KBM-7 (cell line): ENCODE results near the gene RMDN2.
A peak's percentile ranks its signal among the peaks of the same experiment; 100 is the strongest.
"Not testable (repeated sequence)": the region's sequence is repeated elsewhere in the genome, so short reads cannot be mapped to it uniquely, and the experiment has no call there.

Experiments
- DNase-seq: peaks from one replicate; pipeline ENCODE4 v3.0.0-alpha.2; 2015
- in situ Hi-C: fragments of 300-500 bp; cut with MboI; formaldehyde crosslinking; loops from 2 replicates; pipeline ENCODE4 v1.14.3; 2020; ENCODE audit warnings: low sequenced_read_pairs, low pct_unique_long_range_greater_than_20kb, mixed read lengths

The RMDN2 gene

GRCh38 chr2:37923308-37924055 is 1.6 kb upstream of the RMDN2 start:
- no peak for DNase-seq
- in situ Hi-C loops: no loop called here

- DNase-seq: no peak
- in situ Hi-C loops: no loop called here
Measured at GRCh38 chr2:37926635-37927034, 1.5 kb downstream of the RMDN2 start.

DNA sequence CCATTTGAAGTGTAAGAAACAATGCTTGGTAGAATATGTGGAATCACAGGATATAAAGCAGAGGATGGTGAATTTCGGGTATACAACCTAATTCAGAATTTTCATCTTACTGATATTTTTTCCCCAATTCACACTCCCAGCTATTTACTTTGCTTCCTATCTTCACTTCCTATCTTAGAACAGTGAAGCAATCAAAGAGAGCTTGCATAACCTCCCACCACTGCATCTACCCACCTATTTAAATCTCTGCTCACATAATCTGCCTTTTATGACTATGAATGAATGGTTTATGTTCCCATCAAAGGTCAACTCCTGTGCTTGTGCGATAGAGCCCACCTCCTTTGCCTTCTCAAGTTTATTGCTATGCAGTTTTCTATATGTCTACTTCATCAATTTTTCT is 3.3 kb downstream of the RMDN2 start:
- in situ Hi-C loops: no loop called here
- DNase-seq: no peak

GRCh38 chr2:37930392-37930791 is 5.3 kb downstream of the RMDN2 start:
- in situ Hi-C loops: not testable (repeated sequence)

DNA sequence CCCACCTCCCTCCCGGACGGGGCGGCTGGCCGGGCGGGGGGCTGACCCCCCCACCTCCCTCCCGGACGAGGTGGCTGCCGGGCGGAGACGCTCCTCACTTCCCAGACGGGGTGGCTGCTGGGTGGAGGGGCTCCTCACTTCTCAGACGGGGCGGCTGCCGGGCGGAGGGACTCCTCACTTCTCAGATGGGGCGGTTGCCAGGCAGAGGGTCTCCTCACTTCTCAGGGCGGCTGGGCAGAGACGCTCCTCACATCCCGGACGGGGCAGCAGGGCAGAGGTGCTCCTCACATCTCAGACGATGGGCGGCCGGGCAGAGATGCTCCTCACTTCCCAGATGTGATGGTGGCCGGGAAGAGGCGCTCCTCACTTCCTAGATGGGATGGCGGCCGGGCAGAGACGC is 7.8 kb downstream of the RMDN2 start:
- DNase-seq, in situ Hi-C loops: not testable (repeated sequence)

More at GRCh38 chr2:37930392-37930791, 5.3 kb downstream of the RMDN2 start:
- not testable (repeated sequence) for DNase-seq

GRCh38 chr2:37934591-37935513 is 9.8 kb downstream of the RMDN2 start:
- no peak for DNase-seq
- in situ Hi-C loops: no loop called here

DNA sequence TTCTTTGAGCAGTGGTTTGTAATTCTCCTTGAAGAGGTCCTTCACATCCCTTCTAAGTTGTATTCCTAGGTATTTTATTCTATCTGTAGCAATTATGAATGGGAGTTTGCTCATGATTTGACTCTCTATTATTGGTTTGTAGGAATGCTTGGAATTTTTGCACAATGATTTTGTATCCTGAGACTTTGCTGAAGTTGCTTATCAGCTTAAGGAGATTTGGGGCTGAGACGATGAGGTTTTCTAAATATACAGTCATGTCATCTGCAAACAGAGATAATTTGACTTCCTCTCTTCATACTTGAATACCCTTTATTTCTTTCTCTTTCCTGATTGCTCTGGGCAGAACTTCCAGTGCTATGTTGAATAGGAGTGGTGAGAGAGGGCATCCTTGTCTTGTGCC is 12.5 kb downstream of the RMDN2 start:
- peak; percentile 42 for DNase-seq
- in situ Hi-C loops: not testable (repeated sequence)

DNA sequence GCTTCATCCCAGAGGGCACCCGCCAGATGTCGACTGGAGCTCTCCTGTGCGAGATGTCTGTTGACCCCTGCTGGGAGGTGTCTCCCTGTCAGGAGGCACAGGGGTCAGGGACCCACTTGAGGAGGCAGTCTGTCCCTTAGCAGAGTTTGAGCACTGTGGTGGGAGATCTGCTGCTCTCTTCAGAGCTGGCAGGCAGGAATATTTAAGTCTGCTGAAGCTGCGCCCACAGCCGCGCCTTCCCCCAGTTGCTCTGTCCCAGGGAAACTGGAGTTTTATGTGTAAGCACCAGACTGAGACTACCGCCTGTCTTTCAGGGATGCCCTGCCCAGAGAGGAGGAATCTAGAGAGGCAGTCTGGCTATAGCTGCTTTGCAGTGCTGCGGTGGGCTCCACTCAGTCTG is 16.2 kb downstream of the RMDN2 start:
- in situ Hi-C loops: not testable (repeated sequence)

GRCh38 chr2:37944268-37944667 is 19.2 kb downstream of the RMDN2 start:
- in situ Hi-C loops: no loop called here
- DNase-seq: no peak

More for the DNA sequence above, 16.2 kb downstream of the RMDN2 start:
- not testable (repeated sequence) for DNase-seq

DNA sequence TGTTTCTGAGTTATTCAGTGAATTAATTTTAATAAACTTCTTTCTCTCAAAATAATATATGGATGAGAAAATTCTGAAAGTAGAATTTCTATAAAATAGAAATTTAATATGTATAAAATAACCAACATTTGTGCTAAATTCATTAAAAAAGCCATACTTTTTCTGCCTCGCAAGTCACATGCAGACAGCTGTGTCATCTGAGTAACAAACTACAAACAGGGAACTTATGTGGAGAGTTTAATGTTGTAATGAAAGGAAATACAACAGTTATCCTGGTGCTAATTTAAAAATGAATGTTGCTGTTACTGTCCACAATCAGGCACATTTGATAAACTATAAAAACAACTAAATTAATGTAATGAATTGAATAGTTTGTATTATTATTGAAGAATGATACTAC is 22.2 kb downstream of the RMDN2 start:
- in situ Hi-C loops: no loop called here
- no peak for DNase-seq

DNA sequence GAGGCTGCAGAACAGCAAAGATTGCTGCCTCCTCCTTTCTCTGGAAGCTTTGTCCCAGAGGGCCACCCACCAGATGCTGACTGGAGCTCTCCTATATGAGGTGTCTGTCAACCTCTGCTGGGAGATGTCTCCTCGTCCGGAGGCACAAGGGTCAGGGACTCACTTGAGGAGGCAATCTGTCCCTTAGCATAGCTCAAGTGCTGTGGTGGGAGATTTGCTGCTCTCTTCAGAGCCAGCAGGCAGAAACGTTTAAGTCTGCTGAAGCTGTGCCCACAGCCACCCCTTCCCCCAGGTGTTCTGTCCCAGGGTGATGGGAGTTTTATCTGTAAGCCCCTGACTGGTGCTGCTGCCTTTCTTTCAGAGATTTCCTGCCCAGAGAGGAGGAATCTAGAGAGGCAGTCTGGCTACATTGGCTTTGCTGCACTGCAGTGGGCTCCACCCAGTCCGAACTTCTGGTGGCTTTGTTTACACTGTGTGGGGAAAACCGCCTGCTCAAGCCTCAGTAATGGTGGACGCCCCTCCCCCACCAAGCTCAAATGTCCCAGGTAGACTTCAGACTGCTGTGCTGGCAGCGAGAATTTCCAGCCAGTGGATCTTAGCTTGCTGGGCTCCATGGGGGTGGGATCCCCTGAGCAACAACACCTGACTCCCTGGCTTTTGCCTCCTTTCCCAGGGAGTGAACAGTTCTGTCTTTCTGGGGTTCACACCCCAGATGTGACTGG is 37.1 kb downstream of the RMDN2 start:
- DNase-seq, in situ Hi-C loops: not testable (repeated sequence)

DNA sequence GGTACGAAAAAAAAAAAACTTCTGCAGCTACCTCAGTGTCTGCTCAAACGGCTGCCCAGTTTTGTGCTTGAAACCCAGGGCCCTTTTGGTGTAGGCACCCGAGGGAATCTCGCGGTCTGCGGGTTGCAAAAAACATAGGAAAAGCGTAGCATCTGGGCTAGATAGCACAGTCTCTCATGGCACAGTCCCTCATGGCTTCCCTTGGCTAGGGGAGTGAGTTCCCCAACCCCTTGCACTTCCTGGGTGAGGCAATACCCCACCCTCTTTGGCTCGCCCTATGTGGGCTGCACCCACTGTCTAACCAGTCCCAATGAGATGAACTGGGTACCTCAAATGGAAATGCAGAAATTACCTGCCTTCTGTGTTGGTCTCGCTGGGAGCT is 37.6 kb downstream of the RMDN2 start:
- DNase-seq, in situ Hi-C loops: not testable (repeated sequence)

DNA sequence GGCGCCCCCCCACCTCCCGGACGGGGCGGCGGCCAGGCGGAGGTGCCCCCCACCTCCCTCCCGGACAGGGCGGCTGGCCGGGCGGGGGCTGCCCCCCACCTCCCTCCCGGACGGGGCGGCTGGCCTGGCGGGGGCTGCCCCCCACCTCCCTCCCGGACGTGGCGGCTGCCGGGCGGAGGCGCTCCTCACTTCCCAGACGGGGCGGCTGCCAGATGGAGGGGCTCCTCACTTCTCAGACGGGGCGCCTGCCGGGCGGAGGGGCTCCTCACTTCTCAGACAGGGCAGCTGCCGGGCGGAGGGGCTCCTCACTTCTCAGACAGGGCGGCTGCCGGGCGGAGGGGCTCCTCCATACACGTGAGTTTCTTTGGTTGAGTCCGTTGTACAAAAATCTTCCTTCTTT is 38.8 kb downstream of the RMDN2 start:
- DNase-seq, in situ Hi-C loops: not testable (repeated sequence)

DNA sequence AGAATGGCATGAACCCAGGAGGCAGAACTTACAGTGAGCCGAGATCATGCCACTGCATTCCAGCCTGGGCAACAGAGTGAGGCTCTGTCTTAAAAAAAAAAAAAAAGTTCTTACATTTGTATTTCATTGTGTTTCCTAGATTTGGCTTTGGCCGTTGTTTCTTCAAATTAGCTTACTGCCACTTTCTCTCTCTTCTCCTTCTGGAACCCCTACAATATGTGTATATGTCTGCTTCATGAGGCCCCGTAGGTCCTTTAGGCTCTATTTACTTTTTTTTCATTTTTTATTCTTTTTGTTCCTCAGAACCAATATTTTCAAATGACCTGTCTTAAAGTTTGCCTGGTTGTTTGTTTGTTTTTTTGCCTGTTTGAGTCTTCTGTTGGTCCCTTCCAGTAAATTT is 41.2 kb downstream of the RMDN2 start:
- DNase-seq: no peak
- in situ Hi-C loops: no loop called here

- no peak for DNase-seq
- in situ Hi-C loops: no loop called here
Measured at GRCh38 chr2:37969731-37970130, 44.6 kb downstream of the RMDN2 start.

GRCh38 chr2:37971971-37972370 is 46.9 kb downstream of the RMDN2 start:
- no peak for DNase-seq
- in situ Hi-C loops: no loop called here

DNA sequence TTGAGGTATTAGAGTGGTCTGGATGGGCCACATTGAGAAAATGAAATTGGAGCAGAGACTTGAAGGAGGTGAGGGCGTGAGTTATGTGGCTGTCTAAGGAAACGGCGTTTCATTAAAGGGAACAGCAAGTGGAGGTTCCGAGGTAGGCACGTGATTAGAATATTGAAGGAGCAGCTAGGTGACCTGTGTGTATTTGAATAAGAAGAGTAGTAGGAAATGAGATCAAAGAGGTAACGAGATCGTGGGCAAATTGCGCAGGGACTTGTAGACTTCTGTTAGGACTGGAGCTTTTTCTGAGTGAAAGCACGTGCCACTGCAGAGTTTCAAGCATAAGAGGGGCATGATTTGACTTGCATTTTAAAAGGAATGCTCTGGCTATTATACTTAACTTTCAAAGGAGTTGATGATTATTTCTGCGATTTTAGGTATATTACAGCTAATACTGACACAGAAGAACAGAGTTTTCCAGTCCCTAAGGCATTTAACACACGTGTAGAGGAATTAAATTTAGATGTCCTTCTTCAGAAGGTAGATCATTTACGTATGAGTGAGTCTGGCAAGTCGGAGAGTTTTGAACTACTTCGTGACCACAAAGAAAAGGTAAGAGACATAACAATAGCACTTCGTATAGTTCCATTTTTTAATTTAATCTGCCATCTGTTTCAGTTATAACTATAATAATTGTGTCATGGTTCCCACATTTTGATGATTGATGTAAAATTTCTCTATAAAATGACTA is 48.7 kb downstream of the RMDN2 start:
- in situ Hi-C loops: no loop called here
- DNase-seq: no peak

- no peak for DNase-seq
- in situ Hi-C loops: loop anchor here (25.0 kb wide), 1 partner anchor 286 kb away; no protein-coding TSS in a partner anchor
Measured at GRCh38 chr2:37975808-37976207, 50.7 kb downstream of the RMDN2 start.

- DNase-seq: no peak
- in situ Hi-C loops: loop anchor here (25.0 kb wide), 1 partner anchor 286 kb away; no protein-coding TSS in a partner anchor
Measured at GRCh38 chr2:37976411-37976810, 51.3 kb downstream of the RMDN2 start.
